BJ (cell line): ENCODE results near the gene SPRR1A. TPM values are rescaled to one million over a fixed set of nuclear protein-coding genes. Genes with fewer than 3 reads are reported as not detected.

Experiments
- CTCF ChIA-PET: fragments of 350-600 bp; formaldehyde crosslinking; extraction: SDS; loops from one replicate; lab custom pipeline; 2021; ENCODE audit warnings: antibody characterized with exemption, inconsistent platforms; lab: Yijun Ruan, JAX
- POLR2A ChIA-PET: fragments of 300-600 bp; sonication (Branson Sonifier 250); formaldehyde crosslinking; extraction: SDS; loops from one replicate; lab custom pipeline; 2021; ENCODE audit warnings: antibody characterized with exemption; lab: Charles Lee
- DNase-seq: peaks from one replicate; pipeline ENCODE4 v3.0.0-alpha.2; 2011; ENCODE audit warnings: low read depth
- H3K27me3 ChIP-seq: 2 replicates; pipeline ENCODE4 v1.6.0; 2011; ENCODE audit warnings: low read length; ENCODE audit not compliant: control insufficient read depth, insufficient read depth
- H3K36me3 ChIP-seq: 2 replicates; pipeline ENCODE4 v1.5.1; 2011; ENCODE audit warnings: low read length; ENCODE audit not compliant: control insufficient read depth, insufficient read depth
- H3K4me3 ChIP-seq: 2 replicates; pipeline ENCODE4 v1.5.1; 2011; ENCODE audit warnings: low read depth, mild to moderate bottlenecking, control low read depth, low read length
- polyA plus RNA-seq: library from polyadenylated mRNA; depleted of rRNA; stranded (reverse); fragments of >200 nt; gene quantifications from 2 replicates; pipeline ENCODE4 v1.2.3, GENCODE V29; 2011
- TF ChIP-seq, protein P1 (sequence below): IDR thresholded peaks from 2 replicates; pipeline ENCODE4 v1.5.1; 2011; ENCODE audit warnings: low read depth, mild to moderate bottlenecking, control low read depth, inconsistent platforms, low read length, moderate library complexity; ENCODE audit not compliant: insufficient read depth

SPRR1A gene
- polyA plus RNA-seq, 1 experiment: not detected

DNA sequence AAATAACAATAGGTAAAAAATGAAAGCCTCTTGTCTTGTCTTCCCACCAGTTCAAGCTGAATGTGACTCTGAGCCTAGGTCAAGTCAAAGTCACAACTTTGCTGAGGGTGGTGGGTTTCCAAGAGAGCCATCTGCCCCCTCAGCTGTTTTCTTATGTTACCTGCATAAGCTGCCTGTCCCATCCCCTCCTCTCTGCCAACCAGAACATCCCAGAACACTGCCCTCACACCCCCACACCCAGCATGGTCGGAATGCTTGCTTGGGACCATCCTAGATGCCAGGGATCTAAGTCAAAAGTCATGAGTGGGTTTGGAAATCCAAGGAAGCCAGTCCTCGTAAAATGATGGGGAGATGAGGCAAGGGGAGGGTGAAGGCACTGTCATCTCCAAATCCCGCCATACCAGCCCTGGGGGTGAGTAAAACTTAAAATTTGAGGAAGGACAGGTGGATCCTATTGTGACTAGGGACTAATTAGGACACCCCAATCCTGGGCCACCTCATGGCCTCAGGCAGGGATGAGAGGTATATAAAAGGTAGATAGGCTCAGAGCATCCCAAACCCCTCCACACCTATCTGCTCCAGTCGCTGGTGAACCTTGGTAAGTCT is 37.1 kb upstream of the SPRR1A start, which contains the start of gene SPRR5:
TSS of gene SPRR5 (plus strand) at position 556 of the 606 bp plus-strand sequence. CDS start 1,349 bp downstream, outside the sequence.
- CTCF ChIA-PET: interaction anchor here (1.1 to 2.2 kb wide), 2 partner anchors 21 to 76 kb away, joined by 5 to 7 read pairs; no protein-coding TSS in a partner anchor
- no peak within 1 kb of the TSS for H3K4me3 ChIP-seq

DNA sequence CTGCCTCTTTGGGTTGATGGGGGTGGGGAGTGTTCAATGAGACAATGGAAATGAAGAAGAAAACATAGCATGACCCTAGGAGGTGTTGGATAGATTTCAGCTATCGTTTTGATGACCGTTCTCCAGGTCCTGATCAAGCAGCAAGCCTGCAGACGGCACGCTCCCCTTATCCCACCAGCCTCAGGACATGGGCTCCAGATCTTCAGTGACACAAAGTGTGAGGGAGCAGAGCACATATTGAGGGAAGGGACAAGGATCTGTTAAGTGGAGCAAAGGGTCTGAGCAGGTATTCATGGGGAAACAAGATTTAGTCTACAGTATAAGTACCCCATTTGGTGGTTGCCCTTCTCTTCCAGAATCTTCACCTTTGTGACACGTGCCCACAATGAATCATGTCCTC is 32.2 kb upstream of the SPRR1A start:
- ChIA-PET POLR2A (no interaction called here), CTCF (no interaction called here)
- TF ChIP-seq, protein P1, sequence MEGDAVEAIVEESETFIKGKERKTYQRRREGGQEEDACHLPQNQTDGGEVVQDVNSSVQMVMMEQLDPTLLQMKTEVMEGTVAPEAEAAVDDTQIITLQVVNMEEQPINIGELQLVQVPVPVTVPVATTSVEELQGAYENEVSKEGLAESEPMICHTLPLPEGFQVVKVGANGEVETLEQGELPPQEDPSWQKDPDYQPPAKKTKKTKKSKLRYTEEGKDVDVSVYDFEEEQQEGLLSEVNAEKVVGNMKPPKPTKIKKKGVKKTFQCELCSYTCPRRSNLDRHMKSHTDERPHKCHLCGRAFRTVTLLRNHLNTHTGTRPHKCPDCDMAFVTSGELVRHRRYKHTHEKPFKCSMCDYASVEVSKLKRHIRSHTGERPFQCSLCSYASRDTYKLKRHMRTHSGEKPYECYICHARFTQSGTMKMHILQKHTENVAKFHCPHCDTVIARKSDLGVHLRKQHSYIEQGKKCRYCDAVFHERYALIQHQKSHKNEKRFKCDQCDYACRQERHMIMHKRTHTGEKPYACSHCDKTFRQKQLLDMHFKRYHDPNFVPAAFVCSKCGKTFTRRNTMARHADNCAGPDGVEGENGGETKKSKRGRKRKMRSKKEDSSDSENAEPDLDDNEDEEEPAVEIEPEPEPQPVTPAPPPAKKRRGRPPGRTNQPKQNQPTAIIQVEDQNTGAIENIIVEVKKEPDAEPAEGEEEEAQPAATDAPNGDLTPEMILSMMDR: no peak
- H3K4me3 ChIP-seq: no peak overlapping the region
- peaks cover 2% of the 10 kb centered on the region; the same call in 1 of the 2 replicates for H3K27me3 ChIP-seq
- no peak for DNase-seq
- no peaks in the 10 kb centered on the region for H3K36me3 ChIP-seq

More for the DNA sequence above, 37.1 kb upstream of the SPRR1A start, which contains the start of gene SPRR5:
- no peak for DNase-seq
- peaks cover 4% of the 10 kb centered on the region; the same call in 1 of the 2 replicates for H3K27me3 ChIP-seq
- TF ChIP-seq, protein P1: no peak
- H3K36me3 ChIP-seq: no peaks in the 10 kb centered on the region
- POLR2A ChIA-PET: no interaction called here

DNA sequence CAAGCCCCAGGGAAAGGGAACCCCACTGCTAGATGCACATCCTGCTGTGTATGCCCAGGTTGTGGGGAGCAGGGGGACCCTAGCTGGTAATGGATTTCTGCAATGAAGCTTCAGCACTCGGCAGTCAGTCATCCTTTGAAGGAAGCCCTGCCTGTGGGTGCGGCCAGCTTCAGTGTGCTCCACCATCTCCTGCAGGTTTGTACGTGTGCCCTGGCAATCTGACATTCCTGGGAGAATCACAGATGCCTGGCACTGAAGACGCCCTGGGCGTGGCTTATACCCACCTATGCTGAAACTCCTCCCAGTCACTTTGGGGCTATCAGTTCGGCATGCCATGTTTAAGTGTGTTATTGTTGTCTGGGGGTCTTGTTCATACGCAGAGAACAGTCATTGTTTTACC is 30.1 kb upstream of the SPRR1A start:
- no peak for DNase-seq
- H3K27me3 ChIP-seq: peaks cover 2% of the 10 kb centered on the region; the same call in 1 of the 2 replicates
- H3K36me3 ChIP-seq: no peaks in the 10 kb centered on the region
- no peak overlapping the region for H3K4me3 ChIP-seq
- ChIA-PET CTCF (interaction anchor here (1.3 kb wide), 1 partner anchor 28 kb away, joined by 4 read pairs; no protein-coding TSS in a partner anchor), POLR2A (no interaction called here)
- TF ChIP-seq, protein P1: no peak

DNA sequence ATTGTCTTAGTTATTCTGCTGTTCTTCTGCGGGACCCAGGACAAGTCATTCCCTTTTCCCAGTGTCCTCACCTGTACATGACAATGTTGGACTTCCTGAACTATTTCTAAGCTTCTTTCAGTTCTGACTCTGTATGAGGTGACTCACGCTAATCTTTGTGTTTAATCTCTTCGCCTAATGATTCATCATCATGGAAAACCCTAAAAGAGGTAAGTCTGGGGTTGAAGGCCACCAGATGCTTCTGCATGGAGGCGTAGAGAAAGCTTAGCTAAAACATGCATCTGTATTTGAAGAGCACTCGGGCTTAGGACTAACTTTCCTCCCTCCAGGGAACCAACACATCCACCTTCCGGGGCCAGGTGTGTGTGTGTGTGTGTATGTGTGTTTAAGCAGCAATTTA is 29.4 kb upstream of the SPRR1A start:
- CTCF ChIA-PET: interaction anchor here (1.0 to 1.3 kb wide), 2 partner anchors 27 to 28 kb away, joined by 4 read pairs; no protein-coding TSS in a partner anchor
- TF ChIP-seq, protein P1: no peak
- H3K4me3 ChIP-seq: no peak overlapping the region
- H3K27me3 ChIP-seq: peaks cover 2% of the 10 kb centered on the region; the same call in 1 of the 2 replicates
- POLR2A ChIA-PET: no interaction called here
- no peak for DNase-seq
- no peaks in the 10 kb centered on the region for H3K36me3 ChIP-seq

DNA sequence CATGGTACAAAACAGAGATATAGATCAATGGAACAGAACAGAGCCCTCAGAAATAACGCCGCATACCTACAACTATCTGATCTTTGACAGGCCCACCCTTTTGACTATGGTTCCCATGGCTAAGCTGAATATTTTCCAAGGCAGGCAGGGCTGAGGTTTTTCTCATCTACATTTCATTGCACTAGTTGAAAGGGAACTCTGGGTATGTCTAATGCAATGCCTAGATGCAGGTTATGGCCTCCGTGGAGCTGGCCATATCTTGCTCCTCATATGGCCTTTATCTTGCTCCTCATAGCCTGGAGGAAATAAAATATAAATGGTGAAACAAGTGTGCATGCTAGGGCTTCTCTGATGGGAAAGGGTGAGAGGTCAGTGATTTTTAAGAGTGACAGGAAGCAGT is 26.3 kb upstream of the SPRR1A start:
- H3K36me3 ChIP-seq: no peaks in the 10 kb centered on the region
- H3K4me3 ChIP-seq: no peak overlapping the region
- ChIA-PET POLR2A (no interaction called here), CTCF (no interaction called here)
- TF ChIP-seq, protein P1: no peak
- DNase-seq: no peak
- H3K27me3 ChIP-seq: no peaks in the 10 kb centered on the region
